HG03354 (cell line): ENCODE data around the gene MDFIC.

Experiments
- ATAC-seq: cut with Tn5 transposase; IDR thresholded peaks from one replicate; pipeline ENCODE4 v1.9.1; 2021; ENCODE audit warnings: mild to moderate bottlenecking; ENCODE audit not compliant: unreplicated experiment, poor library complexity, severe bottlenecking

Gene MDFIC

GRCh38 chr7:115066050-115066449 is 144.2 kb downstream of the MDFIC start:
- peak; percentile 57 for ATAC-seq

DNA sequence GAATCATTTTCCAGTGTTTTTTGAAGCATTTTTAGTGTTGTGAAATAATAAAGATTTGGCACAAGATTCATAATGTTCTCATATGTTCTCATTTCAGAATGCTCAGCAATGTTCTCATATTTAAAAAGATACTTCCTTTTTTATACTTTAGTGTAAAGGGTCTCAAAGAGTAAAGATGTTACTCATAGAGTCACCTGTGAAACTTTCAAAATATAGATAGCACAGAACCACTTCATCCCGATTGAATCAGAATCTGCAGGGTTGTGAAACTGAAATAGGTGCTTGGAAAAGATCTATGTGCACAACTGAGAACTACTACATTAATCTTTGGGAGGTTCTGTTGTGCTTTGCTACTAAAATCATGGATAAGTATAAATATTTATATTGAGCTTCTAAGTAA is 144.7 kb downstream of the MDFIC start:
- ATAC-seq, result peak; percentile 46

DNA sequence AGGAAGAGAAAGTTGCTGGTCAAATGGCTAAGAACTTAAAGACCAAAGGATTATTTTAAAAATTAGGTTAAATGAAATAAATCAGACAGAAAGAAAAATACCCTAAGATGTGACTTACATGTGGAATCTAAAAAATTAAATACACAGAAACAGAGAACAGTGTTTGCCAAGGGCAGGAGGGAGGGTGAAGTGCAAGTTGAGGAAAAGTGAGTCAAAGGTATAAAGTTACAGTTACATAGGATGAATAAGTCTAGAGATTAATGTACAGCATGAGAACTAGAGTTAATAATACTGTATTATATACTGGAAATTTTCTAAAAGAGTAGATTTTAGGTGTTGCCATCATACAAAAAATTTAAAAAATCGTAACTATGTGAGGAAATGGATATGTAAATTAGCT is 146.3 kb downstream of the MDFIC start:
- no peak for ATAC-seq
